A673 (cell line): ENCODE data around the gene USP2.

Experiments used
- CTCF ChIP-seq: fragments of 300-800, 200-600 bp; sonication (generic); conservative IDR thresholded peaks from 2 replicates; pipeline ENCODE4 v1.5.1; 2017; ENCODE audit warnings: low read depth, mild to moderate bottlenecking, antibody characterized with exemption, low read length, moderate library complexity, mixed read lengths
- EZH2 ChIP-seq: fragments of 200-600 bp; sonication (generic); IDR thresholded peaks from 2 replicates; pipeline ENCODE4 v1.6.1; 2017; ENCODE audit warnings: borderline replicate concordance, low read depth, mild to moderate bottlenecking, mixed read lengths, antibody characterized with exemption, low read length; ENCODE audit not compliant: poor library complexity, severe bottlenecking

- TF ChIP-seq CTCF (no peak), EZH2 (no peak)
These were observed 61.2 kb downstream of the USP2 start for GRCh38 chr11:119320240-119320775.
